ENCODE measurements around the gene CBX5. TPM values are rescaled to one million over a fixed set of nuclear protein-coding genes. Genes with fewer than 3 reads are reported as not detected.
A peak's percentile ranks its signal among the peaks of the same experiment; 100 is the strongest.

The CBX5 gene
- polyA plus RNA-seq, 1 donor (not counting 4 experiments of a cell fraction or from before 2014, with no cell fraction given): 25.8 TPM

DNA sequence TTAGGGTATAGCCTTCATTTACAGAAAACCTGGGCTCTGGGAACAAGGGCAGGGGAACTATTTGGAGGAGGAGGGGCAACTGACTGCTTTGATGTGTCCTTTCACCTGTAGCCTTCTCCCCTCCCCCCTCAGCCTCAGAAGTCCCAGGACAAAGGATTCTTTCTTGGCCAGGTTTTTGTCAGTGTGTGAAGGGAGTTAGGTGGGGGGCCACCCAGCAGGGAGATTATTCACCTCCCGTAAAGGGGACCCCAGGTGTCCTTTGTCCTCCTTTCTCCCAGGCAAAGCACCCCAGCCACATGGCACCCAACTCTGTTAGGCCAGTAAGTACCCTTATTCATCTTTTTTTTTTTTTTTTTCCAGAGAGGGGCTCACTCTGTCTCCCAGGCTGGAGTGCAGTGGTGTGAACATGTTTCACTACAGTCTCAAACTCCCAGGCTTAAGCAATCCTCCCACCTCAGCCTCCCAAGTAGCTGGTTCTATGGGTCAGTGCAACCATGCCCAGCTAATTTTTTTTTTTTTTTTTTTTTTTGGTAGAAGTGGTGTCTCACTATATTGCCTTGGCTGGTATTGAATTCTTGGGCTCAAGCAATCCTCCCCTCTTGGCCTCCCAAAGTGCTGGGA lies 21.6 kb upstream of the CBX5 start:
- DNase-seq (ENCODE audit: low read depth, low spot score): no peak

DNA sequence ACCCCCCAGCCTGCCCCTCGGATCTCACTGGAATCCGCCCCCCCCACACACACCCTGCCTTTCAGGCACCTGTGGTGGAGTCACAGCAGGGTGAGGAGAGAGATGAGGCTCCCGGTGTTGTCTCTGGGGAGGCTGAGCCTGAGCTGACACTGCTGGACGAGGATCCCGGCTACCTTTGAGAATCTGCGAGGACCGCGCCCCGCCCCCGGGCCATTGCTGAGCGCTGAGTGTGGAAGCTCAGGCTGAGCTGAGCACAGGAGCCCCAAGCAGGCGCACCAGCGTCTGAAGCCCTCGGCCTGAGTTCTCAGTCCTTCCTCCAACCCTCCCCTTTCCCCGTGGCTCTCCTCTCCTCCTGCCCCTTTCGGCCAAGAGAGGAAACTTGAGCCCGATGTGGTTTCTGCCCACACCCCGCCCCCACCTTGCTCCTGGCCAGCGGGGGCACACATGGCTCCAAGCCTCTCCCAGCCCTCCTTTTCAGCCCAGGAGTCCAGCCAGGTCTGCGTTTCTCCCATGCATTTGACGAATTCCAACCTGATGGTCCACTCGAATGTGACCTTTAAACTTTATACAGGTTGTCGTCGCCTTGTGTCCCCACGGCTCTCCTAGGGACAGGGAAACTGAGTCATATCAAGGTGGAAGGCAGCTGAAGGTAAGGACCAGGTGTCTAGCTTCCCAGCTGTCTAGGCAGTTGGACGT lies 21.0 kb upstream of the CBX5 start, which contains the start of gene NFE2:
Gene NFE2, minus strand, starts transcription at position 284 of the 696 bp plus-strand sequence. CDS start 5,767 bp downstream, outside the sequence.
- Histone ChIP-seq H4K20me1 (ENCODE audit: control insufficient read depth, extremely low read depth, insufficient read depth, low read length) (no peaks in the 10 kb centered on the region), H2AFZ (ENCODE audit: control insufficient read depth, low read length) (no peak within 1 kb of the TSS), H3K79me2 (ENCODE audit: control insufficient read depth, insufficient read depth, low read length) (no peaks in the 10 kb centered on the region), H3K27ac (ENCODE audit: control insufficient read depth, insufficient read depth, low read length) (no peak within 1 kb of the TSS), H3K4me3 (ENCODE audit: control insufficient read depth in 2 of 3, extremely low read depth in 1 of 3, insufficient read depth in 2 of 3, low read depth in 1 of 3, low read length in 3 of 3) (peak within 1 kb of the TSS in 1 of 3 experiments; percentile 4), H3K9me3 (ENCODE audit: control insufficient read depth, low read depth, low read length) (no peaks in the 10 kb centered on the region), H3K27me3 (ENCODE audit: control insufficient read depth, extremely low read depth, insufficient read depth, low read length) (no peaks in the 10 kb centered on the region), H3K4me2 (ENCODE audit: control insufficient read depth, extremely low read depth, insufficient read depth, low read depth, low read length) (peak within 1 kb of the TSS; percentile 70), H3K36me3 (ENCODE audit: control insufficient read depth in 2 of 2, extremely low read depth in 1 of 2, insufficient read depth in 2 of 2, low read length in 2 of 2) (no peaks in the 10 kb centered on the region), H3K9me1 (ENCODE audit: control insufficient read depth, extremely low read depth, insufficient read depth, low read length) (no peaks in the 10 kb centered on the region), H3K4me1 (ENCODE audit: control insufficient read depth, extremely low read depth, insufficient read depth, low read length) (peaks cover 35% of the 10 kb centered on the region), H3K9ac (ENCODE audit: control insufficient read depth, extremely low read depth, insufficient read depth, low read length) (no peak within 1 kb of the TSS)
- dilution Hi-C loops (cut with MboI; ENCODE audit: extremely low pct_ligation_motif_present, low sequenced_read_pairs): no loop called here
- TF ChIP-seq EZH2 (IDR thresholded peaks at IDR 0.05; ENCODE audit: low read length): no peak
- TF ChIP-seq, protein P1, sequence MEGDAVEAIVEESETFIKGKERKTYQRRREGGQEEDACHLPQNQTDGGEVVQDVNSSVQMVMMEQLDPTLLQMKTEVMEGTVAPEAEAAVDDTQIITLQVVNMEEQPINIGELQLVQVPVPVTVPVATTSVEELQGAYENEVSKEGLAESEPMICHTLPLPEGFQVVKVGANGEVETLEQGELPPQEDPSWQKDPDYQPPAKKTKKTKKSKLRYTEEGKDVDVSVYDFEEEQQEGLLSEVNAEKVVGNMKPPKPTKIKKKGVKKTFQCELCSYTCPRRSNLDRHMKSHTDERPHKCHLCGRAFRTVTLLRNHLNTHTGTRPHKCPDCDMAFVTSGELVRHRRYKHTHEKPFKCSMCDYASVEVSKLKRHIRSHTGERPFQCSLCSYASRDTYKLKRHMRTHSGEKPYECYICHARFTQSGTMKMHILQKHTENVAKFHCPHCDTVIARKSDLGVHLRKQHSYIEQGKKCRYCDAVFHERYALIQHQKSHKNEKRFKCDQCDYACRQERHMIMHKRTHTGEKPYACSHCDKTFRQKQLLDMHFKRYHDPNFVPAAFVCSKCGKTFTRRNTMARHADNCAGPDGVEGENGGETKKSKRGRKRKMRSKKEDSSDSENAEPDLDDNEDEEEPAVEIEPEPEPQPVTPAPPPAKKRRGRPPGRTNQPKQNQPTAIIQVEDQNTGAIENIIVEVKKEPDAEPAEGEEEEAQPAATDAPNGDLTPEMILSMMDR (optimal IDR thresholded peaks at IDR 0.05 in 1 of 3, IDR thresholded peaks at IDR 0.05 in 1 of 3, conservative IDR thresholded peaks at IDR 0.05 in 1 of 3; ENCODE audit: extremely low read depth in 1 of 3, insufficient read depth in 2 of 3, low read length in 3 of 3): no peak
- DNase-seq (ENCODE audit: low read depth, low spot score) (no peak), FAIRE-seq (no peak)

More for the DNA sequence above, 21.6 kb upstream of the CBX5 start:
- Histone ChIP-seq H3K27me3 (ENCODE audit: control insufficient read depth, extremely low read depth, insufficient read depth, low read length) (no peaks in the 10 kb centered on the region), H3K9me3 (ENCODE audit: control insufficient read depth, low read depth, low read length) (no peaks in the 10 kb centered on the region), H3K79me2 (ENCODE audit: control insufficient read depth, insufficient read depth, low read length) (no peaks in the 10 kb centered on the region), H3K4me1 (ENCODE audit: control insufficient read depth, extremely low read depth, insufficient read depth, low read length) (peaks cover 35% of the 10 kb centered on the region), H3K36me3 (ENCODE audit: control insufficient read depth in 2 of 2, extremely low read depth in 1 of 2, insufficient read depth in 2 of 2, low read length in 2 of 2) (no peaks in the 10 kb centered on the region), H3K9ac (ENCODE audit: control insufficient read depth, extremely low read depth, insufficient read depth, low read length) (no peak overlapping the region), H2AFZ (ENCODE audit: control insufficient read depth, low read length) (no peak overlapping the region), H3K9me1 (ENCODE audit: control insufficient read depth, extremely low read depth, insufficient read depth, low read length) (no peaks in the 10 kb centered on the region), H3K4me3 (ENCODE audit: control insufficient read depth in 2 of 3, extremely low read depth in 1 of 3, insufficient read depth in 2 of 3, low read depth in 1 of 3, low read length in 3 of 3) (no peak overlapping the region), H3K27ac (ENCODE audit: control insufficient read depth, insufficient read depth, low read length) (no peak overlapping the region), H3K4me2 (ENCODE audit: control insufficient read depth, extremely low read depth, insufficient read depth, low read depth, low read length) (peak overlapping the region; percentile 70), H4K20me1 (ENCODE audit: control insufficient read depth, extremely low read depth, insufficient read depth, low read length) (no peaks in the 10 kb centered on the region)
- no peak for TF ChIP-seq EZH2 (IDR thresholded peaks at IDR 0.05; ENCODE audit: low read length)
- TF ChIP-seq, protein P1 (optimal IDR thresholded peaks at IDR 0.05 in 1 of 3, IDR thresholded peaks at IDR 0.05 in 1 of 3, conservative IDR thresholded peaks at IDR 0.05 in 1 of 3; ENCODE audit: extremely low read depth in 1 of 3, insufficient read depth in 2 of 3, low read length in 3 of 3): no peak
- dilution Hi-C loops (cut with MboI; ENCODE audit: extremely low pct_ligation_motif_present, low sequenced_read_pairs): no loop called here
- no peak for FAIRE-seq

Measured in keratinocyte (primary cell).